Neuron (in vitro differentiated cells): ENCODE measurements around the gene RAVER2.
A peak's percentile ranks its signal among the peaks of the same experiment; 100 is the strongest.
"Not testable (repeated sequence)": the region's sequence is repeated elsewhere in the genome, so short reads cannot be mapped to it uniquely, and the experiment has no call there.

Source experiments
- H2AFZ ChIP-seq: one replicate; pipeline ENCODE4 v1.6.1; 2013; ENCODE audit warnings: low read depth, mild to moderate bottlenecking, inconsistent platforms, low read length, moderate library complexity
- H3K27me3 ChIP-seq: one replicate; pipeline ENCODE4 v1.6.1; 2013; ENCODE audit warnings: low read length; ENCODE audit not compliant: insufficient read depth
- H3K36me3 ChIP-seq: one replicate; pipeline ENCODE4 v1.6.1; 2013; ENCODE audit warnings: low read length; ENCODE audit not compliant: insufficient read depth
- H3K4me1 ChIP-seq: one replicate; pipeline ENCODE4 v1.6.1; 2013; ENCODE audit warnings: low read length; ENCODE audit not compliant: insufficient read depth
- H3K4me3 ChIP-seq: 2 replicates; pipeline ENCODE4 v1.5.1; 2013; ENCODE audit warnings: mild to moderate bottlenecking, low read length, moderate library complexity
- H3K9me3 ChIP-seq: one replicate; pipeline ENCODE4 v1.6.1; 2013; ENCODE audit warnings: low read length

The RAVER2 gene, protein sequence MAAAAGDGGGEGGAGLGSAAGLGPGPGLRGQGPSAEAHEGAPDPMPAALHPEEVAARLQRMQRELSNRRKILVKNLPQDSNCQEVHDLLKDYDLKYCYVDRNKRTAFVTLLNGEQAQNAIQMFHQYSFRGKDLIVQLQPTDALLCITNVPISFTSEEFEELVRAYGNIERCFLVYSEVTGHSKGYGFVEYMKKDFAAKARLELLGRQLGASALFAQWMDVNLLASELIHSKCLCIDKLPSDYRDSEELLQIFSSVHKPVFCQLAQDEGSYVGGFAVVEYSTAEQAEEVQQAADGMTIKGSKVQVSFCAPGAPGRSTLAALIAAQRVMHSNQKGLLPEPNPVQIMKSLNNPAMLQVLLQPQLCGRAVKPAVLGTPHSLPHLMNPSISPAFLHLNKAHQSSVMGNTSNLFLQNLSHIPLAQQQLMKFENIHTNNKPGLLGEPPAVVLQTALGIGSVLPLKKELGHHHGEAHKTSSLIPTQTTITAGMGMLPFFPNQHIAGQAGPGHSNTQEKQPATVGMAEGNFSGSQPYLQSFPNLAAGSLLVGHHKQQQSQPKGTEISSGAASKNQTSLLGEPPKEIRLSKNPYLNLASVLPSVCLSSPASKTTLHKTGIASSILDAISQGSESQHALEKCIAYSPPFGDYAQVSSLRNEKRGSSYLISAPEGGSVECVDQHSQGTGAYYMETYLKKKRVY

DNA sequence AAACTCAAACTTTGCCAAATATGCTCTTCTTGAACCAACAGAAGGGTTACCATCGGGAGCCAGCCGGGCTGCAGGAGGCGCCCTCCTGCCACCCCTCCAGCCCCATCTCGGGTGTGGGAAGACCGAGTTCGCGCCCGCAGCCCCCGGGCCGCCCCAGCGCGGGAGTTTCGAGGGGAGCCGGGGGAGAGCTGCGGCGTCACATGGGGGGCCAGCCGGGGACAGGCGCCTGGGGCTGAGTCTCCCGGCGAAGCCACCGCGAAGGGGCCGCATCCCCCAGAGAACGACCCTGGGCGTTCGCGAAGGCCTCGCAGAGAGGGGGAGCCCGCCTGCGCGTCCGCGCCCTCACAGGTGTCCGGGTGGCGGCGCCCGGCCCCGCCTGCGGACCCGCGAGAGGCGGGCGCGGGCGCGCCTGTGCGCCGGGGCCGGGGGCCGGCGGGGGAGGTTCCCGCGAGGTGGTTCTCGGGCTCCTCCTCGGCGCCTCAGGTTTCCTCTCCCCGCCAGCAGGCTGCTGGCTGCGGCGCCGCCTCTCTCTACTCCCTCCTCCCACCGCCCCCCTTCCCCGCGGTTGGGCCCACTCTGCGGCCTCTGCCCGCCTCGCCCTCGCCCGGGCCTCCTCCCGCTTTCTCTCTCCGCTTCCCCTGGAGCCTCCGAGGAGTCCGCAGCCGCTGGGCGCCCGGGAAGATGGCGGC is at the start of gene RAVER2:
Gene RAVER2 (plus strand): TSS at position 584 of the 689 bp plus-strand sequence. CDS start 98 bp downstream, at position 682.
- H2AFZ ChIP-seq = peak within 1 kb of the TSS; percentile 75
- peak within 1 kb of the TSS; percentile 64 for H3K4me3 ChIP-seq
- no peaks in the 10 kb centered on the region for H3K9me3 ChIP-seq
- no peaks in the 10 kb centered on the region for H3K27me3 ChIP-seq
- H3K4me1 ChIP-seq = peaks cover 18% of the 10 kb centered on the region
- H3K36me3 ChIP-seq = no peaks in the 10 kb centered on the region

DNA sequence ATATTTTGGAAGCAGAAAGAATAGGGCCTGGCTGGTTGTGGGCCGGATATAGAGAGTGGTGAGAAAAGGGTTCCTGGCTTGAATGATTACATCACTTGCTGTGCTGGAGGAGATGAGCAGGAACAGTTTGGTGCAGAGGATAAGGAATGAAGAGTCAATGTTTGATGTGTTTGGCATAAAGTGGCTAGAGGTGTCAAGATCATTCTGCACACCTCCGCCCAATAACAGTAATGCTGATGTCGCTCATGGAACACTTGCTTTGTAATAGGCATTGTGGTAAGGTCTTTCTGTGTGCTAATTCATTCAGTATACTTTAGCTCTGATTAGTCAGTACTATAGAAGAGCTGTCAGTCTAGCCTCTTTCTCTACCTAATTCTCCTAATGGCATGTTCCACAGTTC is 48.0 kb upstream of the RAVER2 start:
- peaks cover 33% of the 10 kb centered on the region for H3K36me3 ChIP-seq
- no peaks in the 10 kb centered on the region for H3K9me3 ChIP-seq
- no peak overlapping the region for H3K4me3 ChIP-seq
- no peak overlapping the region for H2AFZ ChIP-seq
- no peaks in the 10 kb centered on the region for H3K27me3 ChIP-seq
- H3K4me1 ChIP-seq = peaks cover 9% of the 10 kb centered on the region

DNA sequence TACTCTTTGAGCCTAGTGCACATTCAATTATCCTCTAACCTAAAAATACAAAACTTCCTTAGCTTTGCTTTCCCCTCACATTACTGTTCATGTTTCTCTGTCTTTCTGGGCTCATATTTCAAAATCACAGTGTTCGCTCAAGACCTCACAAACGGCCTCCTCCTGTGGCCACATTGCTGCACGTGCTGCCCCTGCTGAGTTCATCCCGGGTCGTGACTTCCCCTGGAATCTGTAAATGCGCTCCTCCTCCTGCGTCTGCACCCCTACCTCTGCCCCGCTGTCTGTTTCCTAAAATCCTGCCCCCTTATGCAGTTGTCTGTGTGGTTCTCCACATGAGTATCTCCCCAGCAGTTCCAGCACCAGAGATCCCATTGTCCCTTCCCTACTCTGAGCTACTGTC is 45.5 kb upstream of the RAVER2 start:
- H3K36me3 ChIP-seq = peaks cover 9% of the 10 kb centered on the region
- peaks cover 9% of the 10 kb centered on the region for H3K4me1 ChIP-seq
- no peak overlapping the region for H2AFZ ChIP-seq
- H3K4me3 ChIP-seq = no peak overlapping the region
- H3K27me3 ChIP-seq = no peaks in the 10 kb centered on the region
- no peaks in the 10 kb centered on the region for H3K9me3 ChIP-seq

GRCh38 chr1:64701071-64701470 is 43.8 kb upstream of the RAVER2 start:
- no peaks in the 10 kb centered on the region for H3K9me3 ChIP-seq
- peaks cover 1% of the 10 kb centered on the region for H3K36me3 ChIP-seq
- no peaks in the 10 kb centered on the region for H3K27me3 ChIP-seq
- H3K4me1 ChIP-seq = peaks cover 11% of the 10 kb centered on the region
- H2AFZ ChIP-seq = no peak overlapping the region
- no peak overlapping the region for H3K4me3 ChIP-seq

- Histone ChIP-seq H3K36me3 (no peaks in the 10 kb centered on the region), H3K27me3 (no peaks in the 10 kb centered on the region), H3K4me3 (no peak overlapping the region), H2AFZ (no peak overlapping the region), H3K9me3 (no peaks in the 10 kb centered on the region), H3K4me1 (peaks cover 11% of the 10 kb centered on the region)
Measured at GRCh38 chr1:64701886-64702285, 43.0 kb upstream of the RAVER2 start.

DNA sequence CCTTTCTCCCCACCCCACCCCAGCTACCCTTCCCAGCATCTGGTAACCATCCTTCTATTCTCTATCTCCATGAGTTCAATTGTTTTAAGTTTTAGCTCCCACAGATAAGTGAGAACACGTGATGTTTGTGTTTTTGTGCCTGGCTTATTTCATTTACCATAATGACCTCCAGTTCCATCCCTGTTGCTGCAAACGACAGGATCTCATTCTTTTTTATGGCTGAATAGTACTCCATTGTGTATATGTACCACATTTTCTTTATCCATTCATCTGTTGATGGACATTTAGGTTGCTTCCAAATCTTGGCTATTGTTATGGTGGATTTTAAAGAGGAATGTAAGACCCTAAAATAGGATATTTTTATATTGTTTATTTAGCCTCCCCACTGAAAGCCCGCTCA is 42.2 kb upstream of the RAVER2 start:
- H3K4me3 ChIP-seq, H3K36me3 ChIP-seq, H3K27me3 ChIP-seq, H3K9me3 ChIP-seq, H2AFZ ChIP-seq: not testable (repeated sequence)
- H3K4me1 ChIP-seq = peaks cover 11% of the 10 kb centered on the region

DNA sequence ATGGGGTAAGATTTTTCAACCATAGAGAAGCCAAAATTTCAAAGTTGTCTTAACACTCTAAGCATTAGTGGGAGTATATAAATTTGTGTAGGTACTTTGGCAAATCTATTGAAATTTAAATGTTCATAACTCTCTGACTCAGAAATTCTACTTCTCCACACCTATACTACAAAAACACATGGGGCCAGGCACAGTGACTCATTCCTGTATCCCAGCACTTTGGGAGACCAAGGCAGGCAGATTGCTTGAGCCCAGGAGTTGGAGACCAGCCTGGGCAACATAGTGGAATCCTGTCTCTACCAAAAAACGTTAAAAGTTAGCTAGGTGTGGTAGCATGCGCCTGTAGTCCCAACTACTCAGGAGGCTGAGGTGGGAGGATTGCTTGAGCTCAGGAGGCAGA is 41.3 kb upstream of the RAVER2 start:
- no peaks in the 10 kb centered on the region for H3K36me3 ChIP-seq
- no peaks in the 10 kb centered on the region for H3K27me3 ChIP-seq
- no peak overlapping the region for H2AFZ ChIP-seq

GRCh38 chr1:64705591-64705990 is 39.3 kb upstream of the RAVER2 start:
- Histone ChIP-seq H3K27me3 (no peaks in the 10 kb centered on the region), H2AFZ (no peak overlapping the region), H3K9me3 (no peaks in the 10 kb centered on the region), H3K4me3 (no peak overlapping the region), H3K4me1 (peaks cover 2% of the 10 kb centered on the region), H3K36me3 (no peaks in the 10 kb centered on the region)

More for the DNA sequence above, 41.3 kb upstream of the RAVER2 start:
- no peak overlapping the region for H3K4me3 ChIP-seq
- H3K9me3 ChIP-seq = no peaks in the 10 kb centered on the region
- H3K4me1 ChIP-seq = peaks cover 11% of the 10 kb centered on the region

DNA sequence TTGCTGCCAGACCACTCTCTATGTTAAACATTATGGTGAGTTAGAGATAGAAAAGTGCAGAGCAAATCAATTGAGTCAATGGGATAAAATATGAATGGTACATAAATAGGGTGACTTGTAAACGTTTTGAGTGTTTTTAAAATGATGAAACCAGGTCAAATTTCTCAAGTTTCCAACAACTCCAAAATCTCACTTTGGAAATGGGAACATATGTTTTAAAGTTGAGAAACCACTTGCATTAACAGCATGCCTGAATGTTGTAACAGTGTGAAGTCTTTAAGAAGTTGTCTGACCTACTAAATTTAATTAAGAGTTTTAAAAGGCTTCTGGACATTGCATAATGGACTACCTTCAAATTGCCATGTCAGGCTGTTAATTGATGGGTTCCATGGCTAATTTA is 33.6 kb upstream of the RAVER2 start:
- no peaks in the 10 kb centered on the region for H3K36me3 ChIP-seq
- no peak overlapping the region for H2AFZ ChIP-seq
- no peaks in the 10 kb centered on the region for H3K27me3 ChIP-seq
- H3K9me3 ChIP-seq = no peaks in the 10 kb centered on the region
- H3K4me1 ChIP-seq = no peaks in the 10 kb centered on the region
- H3K4me3 ChIP-seq = no peak overlapping the region

GRCh38 chr1:64712049-64712448 is 32.8 kb upstream of the RAVER2 start:
- Histone ChIP-seq H2AFZ (no peak overlapping the region), H3K4me3 (no peak overlapping the region), H3K4me1 (no peaks in the 10 kb centered on the region), H3K27me3 (no peaks in the 10 kb centered on the region), H3K9me3 (no peaks in the 10 kb centered on the region), H3K36me3 (no peaks in the 10 kb centered on the region)

GRCh38 chr1:64715186-64715585 is 29.7 kb upstream of the RAVER2 start:
- H3K4me1 ChIP-seq = no peaks in the 10 kb centered on the region

GRCh38 chr1:64721135-64721534 is 23.7 kb upstream of the RAVER2 start:
- Histone ChIP-seq H3K4me3 (no peak overlapping the region), H3K9me3 (no peaks in the 10 kb centered on the region), H2AFZ (no peak overlapping the region), H3K27me3 (peaks cover 2% of the 10 kb centered on the region), H3K4me1 (no peaks in the 10 kb centered on the region), H3K36me3 (no peaks in the 10 kb centered on the region)

More at GRCh38 chr1:64715186-64715585, 29.7 kb upstream of the RAVER2 start:
- Histone ChIP-seq H3K27me3 (no peaks in the 10 kb centered on the region), H3K9me3 (no peaks in the 10 kb centered on the region), H3K36me3 (no peaks in the 10 kb centered on the region), H2AFZ (no peak overlapping the region), H3K4me3 (no peak overlapping the region)

GRCh38 chr1:64721576-64722145 is 23.2 kb upstream of the RAVER2 start:
- no peak overlapping the region for H2AFZ ChIP-seq
- H3K9me3 ChIP-seq = no peaks in the 10 kb centered on the region
- H3K36me3 ChIP-seq = no peaks in the 10 kb centered on the region
- peaks cover 2% of the 10 kb centered on the region for H3K27me3 ChIP-seq
- no peak overlapping the region for H3K4me3 ChIP-seq
- no peaks in the 10 kb centered on the region for H3K4me1 ChIP-seq
